Ishikawa (cell line): ENCODE measurements around the gene RGS7.

Experiments
- EP300 ChIP-seq: IDR thresholded peaks from 2 replicates; pipeline ENCODE4 v1.6.1; 2012; ENCODE audit warnings: borderline replicate concordance
- MAX ChIP-seq: IDR thresholded peaks from 2 replicates; pipeline ENCODE4 v1.6.1; 2012
- NFIC ChIP-seq: IDR thresholded peaks from 2 replicates; pipeline ENCODE4 v1.6.1; 2012
- YY1 ChIP-seq: IDR thresholded peaks from 2 replicates; pipeline ENCODE4 v1.6.1; 2012; ENCODE audit warnings: low read depth

- TF ChIP-seq YY1 (no peak), NFIC (no peak), MAX (no peak), EP300 (no peak)
Measured at GRCh38 chr1:241263346-241263745, 93.7 kb downstream of the RGS7 start.
